ENCODE data around the gene TAS1R2.

The TAS1R2 gene

DNA sequence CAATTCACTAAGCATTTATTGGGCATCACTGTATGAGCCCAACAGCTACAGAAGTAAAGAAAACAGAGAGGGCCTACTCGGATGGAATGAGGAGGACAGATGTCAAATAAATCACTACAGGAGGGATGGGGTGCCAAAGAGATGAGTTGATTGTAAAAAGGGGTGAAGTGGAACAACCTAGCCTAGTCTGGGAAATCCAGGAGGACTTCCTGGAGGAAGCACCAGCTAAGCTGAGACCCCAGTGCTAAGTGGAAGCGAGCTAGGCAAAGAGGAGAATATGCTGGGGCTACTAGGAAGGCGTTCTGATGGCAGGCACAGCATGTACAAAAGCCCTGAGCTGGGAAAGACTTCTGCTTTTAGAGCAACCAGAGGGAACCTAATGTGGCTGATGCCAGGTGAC, 42.1 kb downstream of the TAS1R2 start:
- H3K4me1 ChIP-seq (ENCODE audit: insufficient read depth, low read length), result no peaks in the 10 kb centered on the region
- no peaks in the 10 kb centered on the region for H3K36me3 ChIP-seq (ENCODE audit: insufficient read depth, low read length)
- H3K9me3 ChIP-seq (ENCODE audit: low read length), result no peaks in the 10 kb centered on the region
- no peak overlapping the region for H3K9ac ChIP-seq (ENCODE audit: low read length)
- peaks cover 9 to 41% of the 10 kb centered on the region in 2 donors for H3K27me3 ChIP-seq (ENCODE audit: control insufficient read depth in 1 of 2, insufficient read depth in 2 of 2, low read length in 2 of 2)
- H3K4me3 ChIP-seq (ENCODE audit: low read depth in 1 of 2, low read length in 2 of 2), result no peak overlapping the region
- no peak overlapping the region for H3K27ac ChIP-seq (ENCODE audit: low read depth, low read length)

GRCh38 chr1:18816808-18817207, 42.7 kb downstream of the TAS1R2 start:
- H3K27me3 ChIP-seq (ENCODE audit: control insufficient read depth in 1 of 2, insufficient read depth in 2 of 2, low read length in 2 of 2), result peaks cover 9 to 41% of the 10 kb centered on the region in 2 donors
- H3K27ac ChIP-seq (ENCODE audit: low read depth, low read length), result no peak overlapping the region
- no peak overlapping the region for H3K9ac ChIP-seq (ENCODE audit: low read length)
- no peaks in the 10 kb centered on the region for H3K4me1 ChIP-seq (ENCODE audit: insufficient read depth, low read length)
- no peaks in the 10 kb centered on the region for H3K36me3 ChIP-seq (ENCODE audit: insufficient read depth, low read length)
- no peaks in the 10 kb centered on the region for H3K9me3 ChIP-seq (ENCODE audit: low read length)
- no peak overlapping the region for H3K4me3 ChIP-seq (ENCODE audit: low read depth in 1 of 2, low read length in 2 of 2)

DNA sequence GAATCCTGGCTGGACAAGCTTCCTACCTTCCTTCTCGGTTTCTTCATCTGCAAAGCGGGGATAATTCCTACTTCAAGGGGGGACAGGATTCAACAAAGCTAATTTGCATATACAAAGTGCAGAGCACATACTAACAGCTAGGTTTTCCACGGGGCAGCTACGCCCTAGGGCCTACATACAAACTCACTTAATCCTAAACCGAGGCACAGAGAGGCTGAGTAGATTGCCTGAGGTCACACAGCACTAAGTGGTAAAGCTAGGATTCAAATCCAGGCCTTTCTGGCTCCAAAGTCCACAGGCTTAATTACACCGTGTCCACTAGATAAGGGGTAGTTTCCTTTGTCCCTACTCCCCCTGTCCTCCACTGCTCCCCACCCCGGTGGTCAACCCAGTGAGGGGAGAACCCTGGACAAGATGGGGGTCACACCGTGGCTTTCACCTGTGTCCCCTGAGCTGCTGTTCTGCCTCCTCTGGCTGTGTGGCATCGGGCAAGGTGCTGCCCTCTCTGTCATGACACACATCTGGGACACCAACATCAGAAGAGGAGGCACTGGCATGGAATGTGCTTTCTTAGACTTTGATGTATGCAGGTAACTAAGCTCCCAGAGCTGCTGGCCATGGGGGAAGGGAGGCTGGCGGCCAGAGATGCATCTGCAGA, 44.5 kb downstream of the TAS1R2 start:
- H3K9me3 ChIP-seq (ENCODE audit: low read length), result no peaks in the 10 kb centered on the region
- peaks cover 2 to 30% of the 10 kb centered on the region in 2 donors for H3K27me3 ChIP-seq (ENCODE audit: control insufficient read depth in 1 of 2, insufficient read depth in 2 of 2, low read length in 2 of 2)
- no peak overlapping the region for H3K9ac ChIP-seq (ENCODE audit: low read length)
- no peak overlapping the region for H3K27ac ChIP-seq (ENCODE audit: low read depth, low read length)
- no peaks in the 10 kb centered on the region for H3K4me1 ChIP-seq (ENCODE audit: insufficient read depth, low read length)
- H3K4me3 ChIP-seq (ENCODE audit: low read depth in 1 of 2, low read length in 2 of 2), result no peak overlapping the region
- no peaks in the 10 kb centered on the region for H3K36me3 ChIP-seq (ENCODE audit: insufficient read depth, low read length)

DNA sequence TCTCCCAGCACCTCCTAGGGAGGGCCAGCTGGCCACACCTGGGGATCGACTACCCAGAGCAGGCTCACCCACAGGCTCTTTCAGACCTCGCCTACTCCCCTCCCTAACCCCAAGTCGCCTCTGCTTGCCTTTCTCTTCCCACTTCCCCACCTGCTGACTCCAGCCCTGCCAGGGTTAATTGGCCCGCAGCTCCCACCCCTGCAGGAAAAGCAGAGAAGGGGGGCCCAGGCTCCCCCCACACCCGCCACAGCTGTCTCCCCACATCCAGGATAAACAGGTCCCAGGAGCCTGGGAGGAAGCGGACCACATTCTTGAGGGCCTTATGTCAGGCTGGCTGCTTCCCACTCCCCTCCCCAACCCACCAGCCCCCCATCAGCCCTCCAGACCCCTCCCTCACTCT, 45.0 kb downstream of the TAS1R2 start:
- H3K27me3 ChIP-seq (ENCODE audit: control insufficient read depth in 1 of 2, insufficient read depth in 2 of 2, low read length in 2 of 2), result peaks cover 0 to 24% of the 10 kb centered on the region in 2 donors

DNA sequence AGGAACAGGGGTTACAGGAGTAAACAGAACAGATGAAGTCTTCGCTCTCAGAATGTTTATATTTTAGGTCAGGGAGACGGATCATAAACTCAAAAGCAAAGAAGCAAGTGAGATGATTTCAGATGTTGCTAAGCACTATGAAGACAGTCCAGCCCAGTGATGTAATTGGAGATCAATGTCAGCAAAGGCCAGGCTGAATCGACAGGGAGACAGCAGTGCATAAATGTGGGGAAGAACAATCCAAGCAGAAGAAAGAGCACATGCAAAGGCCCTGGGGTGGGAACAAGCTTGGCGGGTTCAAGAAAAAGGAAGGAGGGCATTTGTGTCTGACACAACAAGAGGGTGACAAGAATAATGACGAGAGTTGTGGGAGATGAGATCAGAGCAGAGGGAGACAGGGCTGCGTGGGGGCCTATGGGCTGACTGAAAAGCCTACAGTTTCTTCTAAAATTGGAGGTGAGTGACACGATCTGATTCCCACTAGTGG, 47.0 kb downstream of the TAS1R2 start:
- Histone ChIP-seq H3K4me3 (ENCODE audit: low read depth in 1 of 2, low read length in 2 of 2) (no peak overlapping the region), H3K4me1 (ENCODE audit: insufficient read depth, low read length) (no peaks in the 10 kb centered on the region), H3K36me3 (ENCODE audit: insufficient read depth, low read length) (no peaks in the 10 kb centered on the region), H3K9me3 (ENCODE audit: low read length) (no peaks in the 10 kb centered on the region), H3K27me3 (ENCODE audit: control insufficient read depth in 1 of 2, insufficient read depth in 2 of 2, low read length in 2 of 2) (peaks cover 0 to 16% of the 10 kb centered on the region in 2 donors), H3K9ac (ENCODE audit: low read length) (no peak overlapping the region), H3K27ac (ENCODE audit: low read depth, low read length) (no peak overlapping the region)

More for the DNA sequence above, 45.0 kb downstream of the TAS1R2 start:
- no peak overlapping the region for H3K27ac ChIP-seq (ENCODE audit: low read depth, low read length)
- H3K4me3 ChIP-seq (ENCODE audit: low read depth in 1 of 2, low read length in 2 of 2), result no peak overlapping the region
- H3K9me3 ChIP-seq (ENCODE audit: low read length), result no peaks in the 10 kb centered on the region
- H3K36me3 ChIP-seq (ENCODE audit: insufficient read depth, low read length), result no peaks in the 10 kb centered on the region
- H3K9ac ChIP-seq (ENCODE audit: low read length), result no peak overlapping the region
- H3K4me1 ChIP-seq (ENCODE audit: insufficient read depth, low read length), result no peaks in the 10 kb centered on the region

DNA sequence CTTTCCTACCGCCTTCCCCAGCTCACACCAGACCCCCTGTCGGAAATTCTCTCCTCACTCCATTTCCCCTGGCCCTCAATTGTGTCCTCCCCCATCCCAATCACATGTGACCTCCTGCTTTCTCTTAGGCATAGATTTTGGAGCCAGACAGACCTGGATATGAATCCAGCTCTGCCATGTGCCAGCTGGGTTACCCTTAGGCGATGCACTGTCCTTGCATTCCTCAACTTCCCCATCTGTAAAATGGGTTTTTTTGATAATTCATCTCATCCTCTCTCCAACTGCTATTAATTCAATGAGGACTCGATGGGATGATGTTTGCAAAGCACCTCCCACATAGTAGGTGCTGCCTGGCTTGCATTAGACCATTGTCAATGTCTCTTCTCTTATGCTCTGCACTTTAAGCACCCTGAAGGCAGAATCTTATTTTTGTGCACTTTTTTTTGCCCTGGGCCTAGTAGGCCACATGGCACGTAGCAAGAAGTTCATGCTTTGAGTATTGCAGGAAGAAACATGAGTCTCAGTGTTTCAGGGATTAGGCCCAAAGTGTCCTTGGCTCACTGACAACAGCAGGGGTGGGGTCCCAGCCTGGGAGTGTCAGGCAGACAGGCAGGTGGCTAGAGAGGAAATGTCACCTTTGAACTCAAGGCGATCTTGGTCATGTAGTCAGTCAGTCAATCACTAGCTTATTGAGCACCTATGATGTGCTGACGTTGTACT, 47.6 kb downstream of the TAS1R2 start:
- H3K9me3 ChIP-seq (ENCODE audit: low read length), result no peaks in the 10 kb centered on the region
- H3K27me3 ChIP-seq (ENCODE audit: control insufficient read depth in 1 of 2, insufficient read depth in 2 of 2, low read length in 2 of 2), result peaks cover 0 to 17% of the 10 kb centered on the region in 2 donors
- H3K27ac ChIP-seq (ENCODE audit: low read depth, low read length), result no peak overlapping the region

DNA sequence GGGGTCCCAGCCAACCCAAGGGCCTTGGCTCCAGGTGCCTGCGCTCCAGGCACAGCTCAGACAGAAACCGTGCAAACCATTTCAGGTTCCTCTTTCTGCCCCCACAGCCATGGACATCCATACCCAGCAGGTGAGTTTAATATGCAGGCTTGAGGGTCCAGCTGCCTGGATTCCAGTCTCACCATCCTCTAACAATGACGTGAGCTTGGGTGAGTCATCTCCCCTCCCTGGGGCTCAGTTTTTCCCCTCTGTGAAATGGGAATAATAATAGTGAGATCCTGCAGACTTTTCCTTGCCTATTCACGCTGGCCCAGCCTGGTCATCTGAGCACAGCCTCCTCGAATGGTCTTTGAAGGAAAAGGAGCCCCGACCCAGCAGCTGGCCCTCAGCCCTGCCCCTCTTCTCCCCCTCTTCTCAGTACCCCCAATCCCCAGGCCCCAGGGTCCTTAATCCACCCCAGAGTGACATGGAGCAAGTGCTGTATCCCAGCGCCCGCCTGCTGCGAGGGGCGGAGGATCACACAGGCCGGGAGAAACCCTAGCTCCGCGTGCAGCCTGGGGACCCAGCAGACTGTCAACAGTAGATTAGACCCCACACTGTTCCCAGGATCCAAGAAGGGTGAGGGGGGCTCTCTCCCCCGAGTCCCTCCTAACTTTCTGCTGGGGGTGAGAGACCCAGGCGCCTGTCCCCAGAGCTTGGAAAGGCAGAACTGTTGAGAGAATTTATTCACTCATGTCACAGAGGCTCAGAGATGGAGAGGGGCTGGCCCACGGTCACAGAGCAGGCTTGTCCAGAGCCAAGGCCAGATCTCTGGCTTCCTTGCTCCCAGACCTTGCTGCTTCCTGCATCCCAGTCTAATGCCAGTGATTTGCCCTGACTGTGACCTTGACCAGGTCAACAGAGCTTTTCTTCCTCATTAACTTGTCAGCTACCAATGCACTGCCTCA, 49.2 kb downstream of the TAS1R2 start:
- no peaks in the 10 kb centered on the region for H3K36me3 ChIP-seq (ENCODE audit: insufficient read depth, low read length)
- no peaks in the 10 kb centered on the region for H3K9me3 ChIP-seq (ENCODE audit: low read length)
- H3K27ac ChIP-seq (ENCODE audit: low read depth, low read length), result no peak overlapping the region
- H3K9ac ChIP-seq (ENCODE audit: low read length), result no peak overlapping the region
- H3K4me3 ChIP-seq (ENCODE audit: low read depth in 1 of 2, low read length in 2 of 2), result no peak overlapping the region
- peaks cover 0 to 13% of the 10 kb centered on the region in 2 donors for H3K27me3 ChIP-seq (ENCODE audit: control insufficient read depth in 1 of 2, insufficient read depth in 2 of 2, low read length in 2 of 2)
- H3K4me1 ChIP-seq (ENCODE audit: insufficient read depth, low read length), result no peaks in the 10 kb centered on the region

More for the DNA sequence above, 47.6 kb downstream of the TAS1R2 start:
- H3K36me3 ChIP-seq (ENCODE audit: insufficient read depth, low read length), result no peaks in the 10 kb centered on the region
- H3K4me3 ChIP-seq (ENCODE audit: low read depth in 1 of 2, low read length in 2 of 2), result no peak overlapping the region
- no peaks in the 10 kb centered on the region for H3K4me1 ChIP-seq (ENCODE audit: insufficient read depth, low read length)
- H3K9ac ChIP-seq (ENCODE audit: low read length), result no peak overlapping the region

GRCh38 chr1:18808550-18808949, 50.9 kb downstream of the TAS1R2 start:
- Histone ChIP-seq H3K27me3 (ENCODE audit: control insufficient read depth in 1 of 2, insufficient read depth in 2 of 2, low read length in 2 of 2) (peaks cover 0 to 11% of the 10 kb centered on the region in 2 donors), H3K36me3 (ENCODE audit: insufficient read depth, low read length) (no peaks in the 10 kb centered on the region), H3K9me3 (ENCODE audit: low read length) (no peaks in the 10 kb centered on the region), H3K4me1 (ENCODE audit: insufficient read depth, low read length) (no peaks in the 10 kb centered on the region), H3K27ac (ENCODE audit: low read depth, low read length) (no peak overlapping the region), H3K9ac (ENCODE audit: low read length) (no peak overlapping the region), H3K4me3 (ENCODE audit: low read depth in 1 of 2, low read length in 2 of 2) (no peak overlapping the region)

DNA sequence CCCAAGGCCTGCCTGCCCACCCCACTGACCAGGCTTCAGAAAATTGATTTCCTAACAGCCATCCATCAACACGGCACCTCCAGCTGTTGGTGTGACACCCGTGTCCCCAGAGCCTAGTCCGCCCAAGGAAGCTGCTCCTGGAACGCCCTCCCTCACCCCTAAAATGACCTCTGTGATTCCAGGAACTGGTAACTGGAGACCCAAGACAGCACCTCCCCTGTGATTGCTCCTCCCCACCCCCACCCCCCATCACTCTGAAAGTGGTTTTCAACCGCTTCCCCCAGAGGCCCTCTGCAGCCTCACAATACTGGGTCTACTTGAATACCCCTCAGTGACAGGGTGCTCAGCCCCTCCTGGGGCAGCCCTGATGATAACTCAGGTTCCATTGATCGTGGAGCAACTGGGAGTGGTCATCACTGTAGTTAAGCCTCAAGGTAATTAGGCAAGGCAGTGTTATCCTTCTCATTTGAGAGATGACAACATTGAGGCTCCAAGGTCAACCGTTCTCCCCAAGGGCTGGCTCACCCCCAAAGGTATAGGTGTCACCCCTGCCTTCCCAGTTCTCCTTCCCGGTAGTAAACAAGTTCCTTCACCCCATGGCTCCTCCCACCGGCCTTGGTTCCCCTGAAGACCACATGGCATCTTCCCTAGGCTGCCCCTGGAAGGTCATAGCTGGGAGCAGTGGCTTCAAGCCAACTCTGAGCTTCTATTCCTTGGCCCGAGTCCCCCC, 52.0 kb downstream of the TAS1R2 start:
- Histone ChIP-seq H3K36me3 (ENCODE audit: insufficient read depth, low read length) (no peaks in the 10 kb centered on the region), H3K27me3 (ENCODE audit: control insufficient read depth in 1 of 2, insufficient read depth in 2 of 2, low read length in 2 of 2) (peaks cover 0 to 11% of the 10 kb centered on the region in 2 donors), H3K4me3 (ENCODE audit: low read depth in 1 of 2, low read length in 2 of 2) (no peak overlapping the region), H3K4me1 (ENCODE audit: insufficient read depth, low read length) (no peaks in the 10 kb centered on the region), H3K27ac (ENCODE audit: low read depth, low read length) (no peak overlapping the region), H3K9ac (ENCODE audit: low read length) (no peak overlapping the region), H3K9me3 (ENCODE audit: low read length) (no peaks in the 10 kb centered on the region)

- H3K9ac ChIP-seq (ENCODE audit: low read length), result no peak overlapping the region
- peaks cover 0 to 11% of the 10 kb centered on the region in 2 donors for H3K27me3 ChIP-seq (ENCODE audit: control insufficient read depth in 1 of 2, insufficient read depth in 2 of 2, low read length in 2 of 2)
- no peaks in the 10 kb centered on the region for H3K9me3 ChIP-seq (ENCODE audit: low read length)
- no peak overlapping the region for H3K27ac ChIP-seq (ENCODE audit: low read depth, low read length)
- no peak overlapping the region for H3K4me3 ChIP-seq (ENCODE audit: low read depth in 1 of 2, low read length in 2 of 2)
- no peaks in the 10 kb centered on the region for H3K4me1 ChIP-seq (ENCODE audit: insufficient read depth, low read length)
- no peaks in the 10 kb centered on the region for H3K36me3 ChIP-seq (ENCODE audit: insufficient read depth, low read length)
Observed at GRCh38 chr1:18805925-18806849, 53.3 kb downstream of the TAS1R2 start.
